Esophagus squamous epithelium (tissue), 5 donors: ENCODE data around the gene NLGN4X. TPM values are rescaled to one million over a fixed set of nuclear protein-coding genes. Genes with fewer than 3 reads are reported as not detected.

Experiments
- DNase-seq: peaks from one replicate; lab custom pipeline; 2025; lab: John Stamatoyannopoulos, UW
- H3K27ac ChIP-seq, 4 donors: fragments of 200-600 bp; sonication (generic); one replicate each; pipeline ENCODE4 v1.5.1; 2016 to 2019; ENCODE audit warnings: mild to moderate bottlenecking in 1 of 4
- H3K27me3 ChIP-seq, 4 donors: fragments of 200-600 bp; sonication (generic); 1 replicate in 3 of 4; 2 replicates in 1 of 4; pipeline versions ENCODE4 v1.5.1 to v1.6.0; 2017 to 2021; ENCODE audit warnings: antibody characterized with exemption in 1 of 4
- H3K36me3 ChIP-seq, 3 donors: fragments of 200-600 bp; sonication (generic); one replicate each; pipeline ENCODE4 v1.5.1; 2016 to 2019
- H3K4me1 ChIP-seq, 3 donors: fragments of 200-600 bp; sonication (generic); one replicate each; pipeline ENCODE4 v1.5.1; 2017 to 2019
- H3K4me3 ChIP-seq, 4 donors: fragments of 200-600 bp; sonication (generic); 1 replicate in 3 of 4; 2 replicates in 1 of 4; pipeline ENCODE4 v1.5.1; 2016 to 2019; ENCODE audit warnings: mild to moderate bottlenecking in 2 of 4, moderate library complexity in 1 of 4
- H3K9me3 ChIP-seq, 3 donors: fragments of 200-600 bp; sonication (generic); one replicate each; pipeline ENCODE4 v1.5.1; 2016 to 2019
- CTCF ChIP-seq, 6 experiments: fragments of 450-650 bp in 4 of 6; fragments of 200-600 bp in 2 of 6; sonication (generic) in 2 of 6; IDR thresholded peaks; one replicate each; pipeline ENCODE4 v1.5.1; 2016 to 2019; ENCODE audit warnings: antibody characterized with exemption in 6 of 6, mild to moderate bottlenecking in 4 of 6, moderate library complexity in 4 of 6
- POLR2A ChIP-seq, 4 donors: fragments of 450-650 bp; IDR thresholded peaks; one replicate each; pipeline ENCODE4 v1.6.1; 2017; ENCODE audit warnings: antibody characterized with exemption in 4 of 4, mild to moderate bottlenecking in 4 of 4, moderate library complexity in 3 of 4
- WGBS, 2 donors: methylation state at CpG; one replicate each; pipeline ENCODE4 v1.1.5; 2018; 5-methylcytosine and 5-hydroxymethylcytosine counted together
- intact Hi-C: fragments of 100-400 bp; cut with DNase I; formaldehyde crosslinking; loops from one replicate; pipeline ENCODE4 v1.15.0; 2022
- total RNA-seq, 4 donors: library from RNA; depleted of rRNA; stranded (reverse); fragments of >200 nt; gene quantifications; one replicate each; pipeline ENCODE4 v1.1.0, GENCODE V29; 2016
- donor health status: DM: yes; HTN: yes; CAD: no.

The NLGN4X gene
- total RNA-seq, 4 donors from 2014 or later: 0.22 to 1.9 (median 1.0) TPM

DNA sequence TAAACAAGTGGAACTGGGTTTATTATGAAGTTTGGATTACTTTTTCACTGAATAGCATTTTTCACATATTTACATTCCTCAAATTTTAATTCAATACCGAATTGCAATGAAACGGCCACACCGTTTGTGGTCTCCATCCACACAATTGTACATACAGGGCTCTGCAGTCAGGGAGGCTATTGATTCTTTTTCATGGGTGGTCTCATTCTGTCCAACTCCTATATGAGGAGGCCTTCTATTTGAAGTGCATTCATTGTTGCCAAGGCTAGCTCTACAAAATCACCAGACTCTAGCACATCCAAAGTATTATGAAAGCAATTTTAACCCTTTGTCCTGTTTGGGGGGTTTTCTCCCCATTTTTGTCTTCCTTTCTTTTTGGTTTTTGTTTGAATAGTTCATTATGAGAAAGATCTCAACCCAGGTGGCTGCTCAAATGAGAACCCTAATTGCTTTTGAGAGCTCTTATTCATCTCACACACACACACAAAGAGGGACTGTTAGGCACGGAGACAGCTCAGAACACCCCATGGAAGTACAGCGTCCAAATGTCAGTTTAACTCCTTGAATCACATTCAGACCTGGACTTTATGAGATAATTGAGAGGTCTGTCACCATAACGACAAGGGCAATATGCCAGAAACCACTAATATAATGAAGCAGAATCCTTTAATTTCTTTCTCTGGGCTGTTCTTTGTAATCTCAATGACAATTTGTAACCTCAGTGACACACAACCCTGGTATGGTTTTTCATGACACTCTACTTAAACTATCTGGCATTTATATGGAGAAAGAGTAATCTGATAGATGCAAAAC lies 79.4 kb downstream of the NLGN4X start:
- H3K4me3 ChIP-seq: no peak overlapping the region
- H3K9me3 ChIP-seq: no peaks in the 10 kb centered on the region
- no peaks in the 10 kb centered on the region for H3K36me3 ChIP-seq
- WGBS, 2 donors: 62 to 73% methylated on average over 6 of the region's 6 CpGs
- intact Hi-C loops: no loop called here
- DNase-seq: no peak
- H3K27ac ChIP-seq: no peak overlapping the region
- no peaks in the 10 kb centered on the region for H3K27me3 ChIP-seq
- no peak for TF ChIP-seq POLR2A (IDR thresholded peaks at IDR 0.05)
- TF ChIP-seq CTCF (IDR thresholded peaks at IDR 0.05): no peak
- H3K4me1 ChIP-seq: no peaks in the 10 kb centered on the region

- H3K27ac ChIP-seq: no peak overlapping the region
- no peak overlapping the region for H3K4me3 ChIP-seq
- TF ChIP-seq POLR2A (IDR thresholded peaks at IDR 0.05) (no peak), CTCF (IDR thresholded peaks at IDR 0.05) (no peak)
- DNase-seq: no peak
- WGBS, 2 donors: 72 to 76% methylated on average over 2 of the region's 2 CpGs
- H3K36me3 ChIP-seq: no peaks in the 10 kb centered on the region
- H3K4me1 ChIP-seq: no peaks in the 10 kb centered on the region
- intact Hi-C loops: no loop called here
- H3K27me3 ChIP-seq: no peaks in the 10 kb centered on the region
- H3K9me3 ChIP-seq: no peaks in the 10 kb centered on the region
These were observed 94.4 kb downstream of the NLGN4X start for GRCh38 chrX:6134255-6134654.

DNA sequence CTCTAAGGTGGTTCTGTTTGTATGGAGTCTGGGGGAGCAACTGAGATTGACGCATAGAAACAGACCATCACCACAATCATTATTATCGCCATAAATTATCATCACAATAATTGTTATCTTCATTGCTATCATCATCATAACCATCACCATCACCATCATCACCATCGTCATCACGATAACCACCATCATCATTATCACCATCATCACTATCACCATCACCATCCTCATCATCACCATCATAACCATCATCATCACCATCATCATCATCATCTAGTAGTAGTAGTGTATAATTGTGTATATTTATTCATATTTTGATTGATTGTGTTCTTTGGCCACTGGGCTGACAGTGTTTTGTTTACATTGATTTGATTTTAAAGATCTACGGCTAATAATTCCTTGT lies 95.7 kb downstream of the NLGN4X start:
- intact Hi-C loops: no loop called here
- Histone ChIP-seq H3K9me3 (no peaks in the 10 kb centered on the region), H3K36me3 (no peaks in the 10 kb centered on the region), H3K4me1 (no peaks in the 10 kb centered on the region), H3K27me3 (no peaks in the 10 kb centered on the region), H3K4me3 (no peak overlapping the region), H3K27ac (no peak overlapping the region)
- TF ChIP-seq POLR2A (IDR thresholded peaks at IDR 0.05) (no peak), CTCF (IDR thresholded peaks at IDR 0.05) (no peak)
- DNase-seq: no peak
- WGBS, 2 donors: 91 to 96% methylated on average over 5 of the region's 5 CpGs

- H3K4me3 ChIP-seq: no peak overlapping the region
- H3K27me3 ChIP-seq: no peaks in the 10 kb centered on the region
- TF ChIP-seq CTCF (IDR thresholded peaks at IDR 0.05) (no peak), POLR2A (IDR thresholded peaks at IDR 0.05) (no peak)
- no peaks in the 10 kb centered on the region for H3K4me1 ChIP-seq
- no peaks in the 10 kb centered on the region for H3K9me3 ChIP-seq
- no peak overlapping the region for H3K27ac ChIP-seq
- no peaks in the 10 kb centered on the region for H3K36me3 ChIP-seq
- DNase-seq: no peak
- intact Hi-C loops: no loop called here
These were observed 97.4 kb downstream of the NLGN4X start for GRCh38 chrX:6131287-6131686.

- Histone ChIP-seq H3K27me3 (no peaks in the 10 kb centered on the region), H3K27ac (no peak overlapping the region), H3K36me3 (no peaks in the 10 kb centered on the region), H3K9me3 (no peaks in the 10 kb centered on the region), H3K4me3 (no peak overlapping the region), H3K4me1 (no peaks in the 10 kb centered on the region)
- intact Hi-C loops: no loop called here
- no peak for DNase-seq
- TF ChIP-seq POLR2A (IDR thresholded peaks at IDR 0.05): no peak
- TF ChIP-seq CTCF (IDR thresholded peaks at IDR 0.05): no peak
These were observed 99.5 kb downstream of the NLGN4X start for GRCh38 chrX:6129195-6129594.
